HG03064 (cell line): ENCODE results near the gene MRPS22.

Experiments
- ATAC-seq: cut with Tn5 transposase; IDR thresholded peaks from one replicate; pipeline ENCODE4 v1.9.1; 2021; ENCODE audit warnings: low read depth; ENCODE audit not compliant: unreplicated experiment

MRPS22 gene

GRCh38 chr3:139343895-139344856 is at the start of gene MRPS22:
Gene MRPS22, plus strand, starts transcription at chr3:139344020. Its CDS starts 7 bp downstream, at chr3:139344027.
- peak; percentile 97 for ATAC-seq

- no peak for ATAC-seq
Observed at GRCh38 chr3:139295040-139295439, 48.8 kb upstream of the MRPS22 start.

- ATAC-seq = no peak
Observed at GRCh38 chr3:139296141-139296718, 47.6 kb upstream of the MRPS22 start.

GRCh38 chr3:139297588-139298311 is 46.1 kb upstream of the MRPS22 start:
- no peak for ATAC-seq

GRCh38 chr3:139299261-139300132 is 44.3 kb upstream of the MRPS22 start:
- ATAC-seq = no peak

GRCh38 chr3:139300416-139300815 is 43.4 kb upstream of the MRPS22 start:
- ATAC-seq = no peak

- no peak for ATAC-seq
Observed at GRCh38 chr3:139301183-139301582, 42.6 kb upstream of the MRPS22 start.

GRCh38 chr3:139301654-139302053 is 42.2 kb upstream of the MRPS22 start:
- ATAC-seq = no peak

GRCh38 chr3:139302084-139302800 is 41.6 kb upstream of the MRPS22 start:
- ATAC-seq = no peak

- no peak for ATAC-seq
Observed at GRCh38 chr3:139302801-139303113, 41.1 kb upstream of the MRPS22 start.

GRCh38 chr3:139303216-139303615 is 40.6 kb upstream of the MRPS22 start:
- no peak for ATAC-seq

GRCh38 chr3:139304383-139304782 is 39.4 kb upstream of the MRPS22 start:
- no peak for ATAC-seq

- ATAC-seq = no peak
Observed at GRCh38 chr3:139306078-139306477, 37.7 kb upstream of the MRPS22 start.

GRCh38 chr3:139307072-139307491 is 36.7 kb upstream of the MRPS22 start:
- no peak for ATAC-seq

GRCh38 chr3:139307601-139308555 is 35.9 kb upstream of the MRPS22 start:
- ATAC-seq = no peak

GRCh38 chr3:139308560-139308959 is 35.3 kb upstream of the MRPS22 start:
- no peak for ATAC-seq

GRCh38 chr3:139309061-139309591 is 34.7 kb upstream of the MRPS22 start:
- no peak for ATAC-seq

- no peak for ATAC-seq
Observed at GRCh38 chr3:139309880-139310279, 33.9 kb upstream of the MRPS22 start.
